ENCODE data around the gene TROAP. TPM values are rescaled to one million over a fixed set of nuclear protein-coding genes. Genes with fewer than 3 reads are reported as not detected.

Gene TROAP
- polyA plus RNA-seq, 3 donors, result 0.05 TPM; not detected in 2

- no peak overlapping the region for H3K9ac ChIP-seq (ENCODE audit: insufficient read depth, low read length, poor library complexity, severe bottlenecking)
- H3K4me3 ChIP-seq (replicated peaks in 1 of 3; ENCODE audit: low read depth in 2 of 3, low read length in 3 of 3), result peak overlapping the region in 2 of 3 experiments; percentile 3 to 60
- peak overlapping the region; percentile 49 for H2AFZ ChIP-seq (ENCODE audit: insufficient read depth, low read depth, low read length, poor library complexity, severe bottlenecking)
- peaks cover 0 to 13% of the 10 kb centered on the region in 2 donors for H3K9me3 ChIP-seq (replicated peaks in 1 of 2; ENCODE audit: control insufficient read depth in 1 of 2, insufficient read depth in 1 of 2, low read length in 2 of 2)
- no peaks in the 10 kb centered on the region for H3K36me3 ChIP-seq (replicated peaks in 1 of 2; ENCODE audit: control insufficient read depth in 1 of 2, insufficient read depth in 2 of 2, low read length in 2 of 2)
- peak overlapping the region; percentile 61 for H3K4me2 ChIP-seq (replicated peaks; ENCODE audit: extremely low read depth, low read length, poor library complexity, severe bottlenecking)
- peaks cover 13 to 30% of the 10 kb centered on the region in 2 donors for H3K4me1 ChIP-seq (ENCODE audit: control insufficient read depth in 1 of 2, insufficient read depth in 2 of 2, low read length in 2 of 2)
- peaks cover 0 to 26% (median 9%) of the 10 kb centered on the region in 7 donors for H3K9me3 Mint-ChIP-seq
- intact Hi-C loops (cut with micrococcal nuclease), result loop anchor here (10.0 kb wide), 1 partner anchor 219 kb away; no protein-coding TSS in a partner anchor
- peak; percentile 90 for TF ChIP-seq CTCF (IDR thresholded peaks at IDR 0.05)
- H4K20me1 ChIP-seq (ENCODE audit: insufficient read depth, low read length), result no peaks in the 10 kb centered on the region
- peaks cover 25% of the 10 kb centered on the region for H3K4me1 Mint-ChIP-seq
- no peaks in the 10 kb centered on the region for H3K79me2 ChIP-seq (ENCODE audit: insufficient read depth, low read length)
- H3K27me3 ChIP-seq (ENCODE audit: control insufficient read depth in 2 of 2, insufficient read depth in 2 of 2, low read length in 2 of 2), result peaks cover 37 to 73% of the 10 kb centered on the region in 2 donors
- 16% methylated on average over 33 of the region's 54 CpGs for WGBS (ENCODE audit: insufficient coverage)
- DNase-seq, result peak; percentile 27 to 47 (median 38)
- peaks cover 70 to 92% (median 74%) of the 10 kb centered on the region in 3 donors for H3K27me3 Mint-ChIP-seq (ENCODE audit: low read depth in 3 of 3)
- H3K4me3 Mint-ChIP-seq, result peak overlapping the region; percentile 60 to 83
- H3K36me3 Mint-ChIP-seq, result peaks cover 0 to 8% of the 10 kb centered on the region in 2 donors
- no peak overlapping the region for H3K27ac ChIP-seq (ENCODE audit: low read depth in 1 of 2, low read length in 2 of 2)
- no peak overlapping the region for H3K27ac Mint-ChIP-seq
Measured at GRCh38 chr12:49296034-49296835, 26.8 kb upstream of the TROAP start.

- no peaks in the 10 kb centered on the region for H3K79me2 ChIP-seq (ENCODE audit: insufficient read depth, low read length)
- Mint-ChIP-seq H3K4me3 (peak overlapping the region; percentile 60 to 83), H3K27ac (no peak overlapping the region), H3K36me3 (peaks cover 0 to 8% of the 10 kb centered on the region in 2 donors), H3K4me1 (peaks cover 25% of the 10 kb centered on the region), H3K9me3 (peaks cover 0 to 24% (median 9%) of the 10 kb centered on the region in 7 donors), H3K27me3 (ENCODE audit: low read depth in 3 of 3) (peaks cover 64 to 87% (median 67%) of the 10 kb centered on the region in 3 donors)
- intact Hi-C loops (cut with micrococcal nuclease), result loop anchor here (10.0 kb wide), 1 partner anchor 218 kb away; no protein-coding TSS in a partner anchor
- H3K9ac ChIP-seq (ENCODE audit: insufficient read depth, low read length, poor library complexity, severe bottlenecking), result no peak overlapping the region
- no peaks in the 10 kb centered on the region for H3K36me3 ChIP-seq (replicated peaks in 1 of 2; ENCODE audit: control insufficient read depth in 1 of 2, insufficient read depth in 2 of 2, low read length in 2 of 2)
- peaks cover 0 to 13% of the 10 kb centered on the region in 2 donors for H3K9me3 ChIP-seq (replicated peaks in 1 of 2; ENCODE audit: control insufficient read depth in 1 of 2, insufficient read depth in 1 of 2, low read length in 2 of 2)
- H3K4me3 ChIP-seq (replicated peaks in 1 of 3; ENCODE audit: low read depth in 2 of 3, low read length in 3 of 3), result peak overlapping the region in 2 of 3 experiments; percentile 3 to 60
- peak in 1 of 3 donors; percentile 29 for DNase-seq
- peaks cover 37 to 77% of the 10 kb centered on the region in 2 donors for H3K27me3 ChIP-seq (ENCODE audit: control insufficient read depth in 2 of 2, insufficient read depth in 2 of 2, low read length in 2 of 2)
- H3K4me2 ChIP-seq (replicated peaks; ENCODE audit: extremely low read depth, low read length, poor library complexity, severe bottlenecking), result peak overlapping the region; percentile 61
- peaks cover 13 to 30% of the 10 kb centered on the region in 2 donors for H3K4me1 ChIP-seq (ENCODE audit: control insufficient read depth in 1 of 2, insufficient read depth in 2 of 2, low read length in 2 of 2)
- TF ChIP-seq CTCF (IDR thresholded peaks at IDR 0.05), result peak; percentile 64
- WGBS (ENCODE audit: insufficient coverage), result 4% methylated on average over 54 of the region's 77 CpGs
- no peaks in the 10 kb centered on the region for H4K20me1 ChIP-seq (ENCODE audit: insufficient read depth, low read length)
- peak overlapping the region; percentile 49 for H2AFZ ChIP-seq (ENCODE audit: insufficient read depth, low read depth, low read length, poor library complexity, severe bottlenecking)
- no peak overlapping the region for H3K27ac ChIP-seq (ENCODE audit: low read depth in 1 of 2, low read length in 2 of 2)
Measured at GRCh38 chr12:49296836-49297694, 26.0 kb upstream of the TROAP start.

Data from CD14-positive monocyte (primary cell).